Motor neuron (in vitro differentiated cells): Measurements from ENCODE around the gene ATRN. TPM values are rescaled to one million over a fixed set of nuclear protein-coding genes. Genes with fewer than 3 reads are reported as not detected.

Source experiments
- total RNA-seq, 8 experiments: library from RNA; unstranded; fragments of 300-600 nt; gene quantifications; 2 replicates each; pipeline versions ENCODE4 v1.2.3 to v1.2.4, GENCODE V29; 2022

ATRN gene
- total RNA-seq, 8 experiments from 2014 or later = 21.7 to 50.0 (median 25.0) TPM

Other genes starting within 250 kb of the ATRN start
- 10 to 100 TPM in 3 of 8 experiments, 1 to 10 TPM in 1, under 1 TPM in 4; 0.05 to 19.6 (median 1.3) TPM for gene SLC4A11, start 231.8 kb upstream of the ATRN start, total RNA-seq
- 10 to 100 TPM in 5 of 8 experiments, 1 to 10 TPM in 3; 4.5 to 22.3 (median 19.0) TPM for gene DNAAF9, start 63.3 kb upstream of the ATRN start, total RNA-seq
- under 1 TPM in 1 of 8 experiments, not detected in 7; 0.14 TPM for gene GFRA4, start 192.4 kb downstream of the ATRN start, total RNA-seq
- 10 to 100 TPM in 2 of 8 experiments, 1 to 10 TPM in 2, under 1 TPM in 3, not detected in 1; 0.17 to 62.3 (median 1.2) TPM for gene ADAM33, start 211.0 kb downstream of the ATRN start, total RNA-seq
- gene SIGLEC1, start 241.6 kb downstream of the ATRN start, total RNA-seq = under 1 TPM; 0.07 to 0.66 (median 0.31) TPM